Cardiac fibroblast (primary cell): ENCODE data around the gene FOXF1.

Experiments used
- DNase-seq, 2 donors: peaks; one replicate each; pipeline versions ENCODE4 v3.0.0 to v3.0.0-alpha.2; 2010; ENCODE audit warnings: low read depth in 2 of 2
- H3K4me3 ChIP-seq, 2 donors: replicated peaks in 1 of 2; 1 replicate in 1 of 2; 2 replicates in 1 of 2; pipeline ENCODE4 v1.5.1; 2011; ENCODE audit warnings: low read depth in 2 of 2, low read length in 2 of 2, mild to moderate bottlenecking in 2 of 2, moderate library complexity in 1 of 2
- CTCF ChIP-seq: IDR thresholded peaks from one replicate; pipeline ENCODE4 v1.5.1; 2011; ENCODE audit warnings: low read depth, mild to moderate bottlenecking, low read length, inconsistent platforms

Gene FOXF1

GRCh38 chr16:86529160-86529559 is 18.8 kb downstream of the FOXF1 start:
- no peak for TF ChIP-seq CTCF
- DNase-seq = peak; percentile 18 to 23
- H3K4me3 ChIP-seq = no peak overlapping the region

- TF ChIP-seq CTCF = no peak
- H3K4me3 ChIP-seq = no peak overlapping the region
- no peak for DNase-seq
These were observed 20.2 kb downstream of the FOXF1 start for GRCh38 chr16:86530251-86531190.

GRCh38 chr16:86531191-86531545 is 20.8 kb downstream of the FOXF1 start:
- DNase-seq = peak in 1 of 2 donors; percentile 47

GRCh38 chr16:86531641-86532525 is 21.6 kb downstream of the FOXF1 start:
- no peak overlapping the region for H3K4me3 ChIP-seq
- TF ChIP-seq CTCF = no peak
- no peak for DNase-seq

More at GRCh38 chr16:86531191-86531545, 20.8 kb downstream of the FOXF1 start:
- no peak for TF ChIP-seq CTCF
- no peak overlapping the region for H3K4me3 ChIP-seq

GRCh38 chr16:86532526-86532815 is 22.1 kb downstream of the FOXF1 start:
- H3K4me3 ChIP-seq = no peak overlapping the region
- TF ChIP-seq CTCF = no peak
- DNase-seq = no peak

GRCh38 chr16:86533076-86533475 is 22.7 kb downstream of the FOXF1 start:
- no peak for TF ChIP-seq CTCF
- DNase-seq = no peak
- H3K4me3 ChIP-seq = no peak overlapping the region
